HEK293 (cell line): ENCODE measurements around the gene FRMD4A.

Experiments
- GLIS2 ChIP-seq: fragments of 450-650 bp; formaldehyde crosslinking; IDR thresholded peaks from 2 replicates; pipeline ENCODE4 v1.5.1; 2016; ENCODE audit warnings: missing biosample characterization, missing genetic modification characterization
- MEIS1 ChIP-seq: sonication (generic); formaldehyde crosslinking; IDR thresholded peaks from 2 replicates; pipeline ENCODE4 v1.8.1; 2022; ENCODE audit warnings: missing genetic modification reagents, mild to moderate bottlenecking, borderline replicate concordance
- YY1 ChIP-seq: fragments of 450-650 bp; formaldehyde crosslinking; IDR thresholded peaks from 2 replicates; pipeline ENCODE4 v1.5.1; 2018; ENCODE audit warnings: missing biosample characterization, missing genetic modification characterization
- ZBTB17 ChIP-seq: fragments of 450-650 bp; formaldehyde crosslinking; IDR thresholded peaks from 2 replicates; pipeline ENCODE4 v1.5.1; 2016; ENCODE audit warnings: missing biosample characterization, missing genetic modification characterization
- ZBTB49 ChIP-seq: fragments of 450-650 bp; formaldehyde crosslinking; IDR thresholded peaks from 2 replicates; pipeline ENCODE4 v1.5.1; 2016; ENCODE audit warnings: missing biosample characterization, missing genetic modification characterization, low read depth
- ZFP37 ChIP-seq: fragments of 450-650 bp; formaldehyde crosslinking; IDR thresholded peaks from 2 replicates; pipeline ENCODE4 v1.5.1; 2016; ENCODE audit warnings: missing biosample characterization, missing genetic modification characterization
- ZNF146 ChIP-seq: fragments of 450-650 bp; formaldehyde crosslinking; IDR thresholded peaks from 2 replicates; pipeline ENCODE4 v1.5.1; 2016; ENCODE audit warnings: missing biosample characterization, missing genetic modification characterization
- ZNF274 ChIP-seq, 2 experiments: fragments of 200-500 bp in 1 of 2; fragments of 450-650 bp in 1 of 2; sonication (Bioruptor generic) in 1 of 2; formaldehyde crosslinking in 1 of 2; IDR thresholded peaks; 2 replicates each; pipeline versions ENCODE4 v1.5.1 to v1.6.1; 2014 to 2016; ENCODE audit warnings: borderline replicate concordance in 1 of 2, inconsistent platforms in 1 of 2, low read length in 1 of 2, missing biosample characterization in 1 of 2, missing genetic modification characterization in 1 of 2
- ZNF341 ChIP-seq: fragments of 450-650 bp; formaldehyde crosslinking; IDR thresholded peaks from 2 replicates; pipeline ENCODE4; 2016; ENCODE audit warnings: low read depth, missing biosample characterization, missing genetic modification characterization
- ZNF596 ChIP-seq: fragments of 450-650 bp; IDR thresholded peaks from 2 replicates; pipeline ENCODE4 v1.5.0; 2018; ENCODE audit warnings: missing biosample characterization, mild to moderate bottlenecking, missing genetic modification characterization, moderate library complexity
- ZNF830 ChIP-seq: fragments of 450-650 bp; IDR thresholded peaks from 2 replicates; pipeline ENCODE4 v1.5.0; 2018; ENCODE audit warnings: missing biosample characterization, missing genetic modification characterization, low read depth, mild to moderate bottlenecking, moderate library complexity
- TF ChIP-seq, protein P1 (sequence below): fragments of 450-650 bp; formaldehyde crosslinking; IDR thresholded peaks from 2 replicates; pipeline ENCODE4 v1.5.1; 2016; ENCODE audit warnings: missing biosample characterization, missing genetic modification characterization
- TF ChIP-seq, protein P2 (sequence below): fragments of 450-650 bp; formaldehyde crosslinking; IDR thresholded peaks from 2 replicates; pipeline ENCODE4 v1.5.1; 2016; ENCODE audit warnings: missing biosample characterization, missing genetic modification characterization
- TF ChIP-seq, protein P3 (sequence below): fragments of 450-650 bp; formaldehyde crosslinking; IDR thresholded peaks from 2 replicates; pipeline ENCODE4 v1.5.1; 2016; ENCODE audit warnings: missing biosample characterization, missing genetic modification characterization

GRCh38 chr10:14050598-14050997, 280.1 kb downstream of the FRMD4A start:
- TF ChIP-seq GLIS2 (tag by site-specific recombination) = no peak
- no peak for TF ChIP-seq ZNF274 (IDR thresholded peaks at IDR 0.05; ENCODE audit: low read length)
- TF ChIP-seq ZNF274 (tag by site-specific recombination; IDR thresholded peaks at IDR 0.05; ENCODE audit: borderline replicate concordance) = no peak
- TF ChIP-seq ZNF830 (tag by site-specific recombination) = no peak
- TF ChIP-seq, protein P1, sequence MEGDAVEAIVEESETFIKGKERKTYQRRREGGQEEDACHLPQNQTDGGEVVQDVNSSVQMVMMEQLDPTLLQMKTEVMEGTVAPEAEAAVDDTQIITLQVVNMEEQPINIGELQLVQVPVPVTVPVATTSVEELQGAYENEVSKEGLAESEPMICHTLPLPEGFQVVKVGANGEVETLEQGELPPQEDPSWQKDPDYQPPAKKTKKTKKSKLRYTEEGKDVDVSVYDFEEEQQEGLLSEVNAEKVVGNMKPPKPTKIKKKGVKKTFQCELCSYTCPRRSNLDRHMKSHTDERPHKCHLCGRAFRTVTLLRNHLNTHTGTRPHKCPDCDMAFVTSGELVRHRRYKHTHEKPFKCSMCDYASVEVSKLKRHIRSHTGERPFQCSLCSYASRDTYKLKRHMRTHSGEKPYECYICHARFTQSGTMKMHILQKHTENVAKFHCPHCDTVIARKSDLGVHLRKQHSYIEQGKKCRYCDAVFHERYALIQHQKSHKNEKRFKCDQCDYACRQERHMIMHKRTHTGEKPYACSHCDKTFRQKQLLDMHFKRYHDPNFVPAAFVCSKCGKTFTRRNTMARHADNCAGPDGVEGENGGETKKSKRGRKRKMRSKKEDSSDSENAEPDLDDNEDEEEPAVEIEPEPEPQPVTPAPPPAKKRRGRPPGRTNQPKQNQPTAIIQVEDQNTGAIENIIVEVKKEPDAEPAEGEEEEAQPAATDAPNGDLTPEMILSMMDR = no peak
- TF ChIP-seq ZNF146 (tag by site-specific recombination) = no peak
- TF ChIP-seq, protein P2, sequence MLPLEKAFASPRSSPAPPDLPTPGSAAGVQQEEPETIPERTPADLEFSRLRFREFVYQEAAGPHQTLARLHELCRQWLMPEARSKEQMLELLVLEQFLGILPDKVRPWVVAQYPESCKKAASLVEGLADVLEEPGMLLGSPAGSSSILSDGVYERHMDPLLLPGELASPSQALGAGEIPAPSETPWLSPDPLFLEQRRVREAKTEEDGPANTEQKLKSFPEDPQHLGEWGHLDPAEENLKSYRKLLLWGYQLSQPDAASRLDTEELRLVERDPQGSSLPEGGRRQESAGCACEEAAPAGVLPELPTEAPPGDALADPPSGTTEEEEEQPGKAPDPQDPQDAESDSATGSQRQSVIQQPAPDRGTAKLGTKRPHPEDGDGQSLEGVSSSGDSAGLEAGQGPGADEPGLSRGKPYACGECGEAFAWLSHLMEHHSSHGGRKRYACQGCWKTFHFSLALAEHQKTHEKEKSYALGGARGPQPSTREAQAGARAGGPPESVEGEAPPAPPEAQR = no peak
- TF ChIP-seq, protein P3, sequence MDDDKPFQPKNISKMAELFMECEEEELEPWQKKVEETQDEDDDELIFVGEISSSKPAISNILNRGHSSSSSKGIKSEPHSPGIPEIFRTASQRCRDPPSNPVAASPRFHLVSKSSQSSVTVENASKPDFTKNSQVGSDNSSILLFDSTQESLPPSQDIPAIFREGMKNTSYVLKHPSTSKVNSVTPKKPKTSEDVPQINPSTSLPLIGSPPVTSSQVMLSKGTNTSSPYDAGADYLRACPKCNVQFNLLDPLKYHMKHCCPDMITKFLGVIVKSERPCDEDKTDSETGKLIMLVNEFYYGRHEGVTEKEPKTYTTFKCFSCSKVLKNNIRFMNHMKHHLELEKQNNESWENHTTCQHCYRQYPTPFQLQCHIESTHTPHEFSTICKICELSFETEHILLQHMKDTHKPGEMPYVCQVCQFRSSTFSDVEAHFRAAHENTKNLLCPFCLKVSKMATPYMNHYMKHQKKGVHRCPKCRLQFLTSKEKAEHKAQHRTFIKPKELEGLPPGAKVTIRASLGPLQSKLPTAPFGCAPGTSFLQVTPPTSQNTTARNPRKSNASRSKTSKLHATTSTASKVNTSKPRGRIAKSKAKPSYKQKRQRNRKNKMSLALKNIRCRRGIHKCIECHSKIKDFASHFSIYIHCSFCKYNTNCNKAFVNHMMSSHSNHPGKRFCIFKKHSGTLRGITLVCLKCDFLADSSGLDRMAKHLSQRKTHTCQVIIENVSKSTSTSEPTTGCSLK (tag by site-specific recombination) = no peak
- no peak for TF ChIP-seq MEIS1
- no peak for TF ChIP-seq ZNF341
- no peak for TF ChIP-seq YY1 (tag by site-specific recombination)
- TF ChIP-seq ZNF596 (tag by site-specific recombination) = no peak
- no peak for TF ChIP-seq ZBTB17 (tag by site-specific recombination)
- no peak for TF ChIP-seq ZBTB49 (tag by site-specific recombination)
- no peak for TF ChIP-seq ZFP37 (tag by site-specific recombination)
